ENCODE data around the gene ATOH8. TPM values are rescaled to one million over a fixed set of nuclear protein-coding genes. Genes with fewer than 3 reads are reported as not detected.

The ATOH8 gene
- polyA plus RNA-seq, 2 of the 4 experiments (the other 2 are of a cell fraction): 1.8 to 20.0 TPM

DNA sequence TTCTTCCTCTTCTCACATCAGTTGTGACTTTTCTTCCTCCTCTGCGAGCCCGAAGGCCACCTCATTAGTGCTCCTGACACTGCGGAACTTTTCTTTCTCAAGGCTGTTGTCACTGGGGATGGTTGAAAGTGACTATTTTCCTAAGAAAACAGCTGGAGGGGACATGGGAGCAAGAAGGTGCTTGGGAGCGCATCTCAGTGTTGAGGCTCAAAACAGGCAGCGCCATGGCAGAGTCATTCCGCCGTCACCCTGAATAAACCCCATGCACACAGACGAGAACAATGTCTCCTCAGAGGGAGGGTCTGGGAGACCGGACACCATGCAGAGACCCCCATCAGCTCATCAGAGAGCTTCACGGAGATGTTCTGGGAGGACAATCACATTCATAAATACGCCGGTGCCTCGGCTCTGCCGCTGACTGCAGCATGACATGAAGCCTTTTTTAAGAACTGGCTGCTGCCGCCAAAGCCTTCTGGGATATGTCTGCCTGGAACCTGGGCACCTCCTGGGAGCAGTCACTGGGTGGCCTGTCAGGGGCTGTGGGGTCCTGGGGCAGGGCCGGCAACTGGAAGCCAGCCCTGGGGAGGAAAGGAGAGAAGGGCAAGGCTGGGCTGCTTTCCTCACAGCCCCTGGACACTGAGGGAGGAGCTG is 19.2 kb downstream of the ATOH8 start:
- Histone ChIP-seq H3K4me2 (peak overlapping the region; percentile 83), H3K9me3 (no peaks in the 10 kb centered on the region), H3K4me3 (0 out of 3 replicates have a peak overlapping the region, but pooled peaks have one; percentile 1), H3K4me1 (peaks cover 63% of the 10 kb centered on the region), H3K27ac (peak overlapping the region; percentile 82 to 88)
- POLR2A ChIA-PET: interaction anchor here (1.0 to 3.3 kb wide), 4 partner anchors 11 to 31 kb away, joined by 3 to 29 read pairs (median 8); partner anchors contain the start of gene ATOH8
- FAIRE-seq (no peak), DNase-seq (ENCODE audit: low read depth in 1 of 2, low spot score in 1 of 2) (no peak), ATAC-seq (no peak)
- CTCF ChIA-PET: interaction anchor here (0.6 to 63.0 kb wide), 22 partner anchors 8 to 306 kb away, joined by 3 to 1675 read pairs (median 9); partner anchors contain the start of gene ATOH8
- 75% methylated on average over 16 of the region's 16 CpGs for WGBS (ENCODE audit: missing lambda C conversion rate)
- TF ChIP-seq HEYL (CRISPR knock-in tag; IDR thresholded peaks at IDR 0.05) (no peak), GATA3 (IDR thresholded peaks at IDR 0.05; ENCODE audit: borderline replicate concordance) (no peak), ELK1 (IDR thresholded peaks at IDR 0.05; ENCODE audit: low read depth, low read length) (no peak), CHD2 (IDR thresholded peaks at IDR 0.05; ENCODE audit: low read length, partially characterized antibody) (no peak), ATOH8 (CRISPR knock-in tag; IDR thresholded peaks at IDR 0.05; ENCODE audit: low read depth) (no peak)

GRCh38 chr2:85773692-85774091 is 19.9 kb downstream of the ATOH8 start:
- POLR2A ChIA-PET: no interaction called here
- no peaks in the 10 kb centered on the region for H3K9me3 ChIP-seq
- peaks cover 56% of the 10 kb centered on the region for H3K4me1 ChIP-seq
- H3K27ac ChIP-seq: peak overlapping the region; percentile 82 to 88
- DNase-seq (ENCODE audit: low read depth in 1 of 2, low spot score in 1 of 2) (no peak), FAIRE-seq (no peak), ATAC-seq (no peak)
- TF ChIP-seq CBX2 (IDR thresholded peaks at IDR 0.05; ENCODE audit: borderline replicate concordance, low read depth): no peak
- TF ChIP-seq PBX3 (IDR thresholded peaks at IDR 0.05): no peak
- TF ChIP-seq ELK1 (IDR thresholded peaks at IDR 0.05; ENCODE audit: low read depth, low read length): no peak
- no peak for TF ChIP-seq MAZ (IDR thresholded peaks at IDR 0.05; ENCODE audit: borderline replicate concordance, low read depth, low read length)
- TF ChIP-seq CEBPB (IDR thresholded peaks at IDR 0.05): no peak
- no peak for TF ChIP-seq E2F6 (IDR thresholded peaks at IDR 0.05; ENCODE audit: borderline replicate concordance, low read depth)
- TF ChIP-seq FOSL2 (IDR thresholded peaks at IDR 0.05): no peak
- no peak for TF ChIP-seq FOSL2 (CRISPR knock-in tag; IDR thresholded peaks at IDR 0.05)
- TF ChIP-seq NR3C1 (IDR thresholded peaks at IDR 0.05): no peak
- no peak for TF ChIP-seq TFCP2L1 (CRISPR knock-in tag; IDR thresholded peaks at IDR 0.05)
- no peak for TF ChIP-seq RCOR1 (IDR thresholded peaks at IDR 0.05; ENCODE audit: low read depth, low read length)
- TF ChIP-seq PHF8 (IDR thresholded peaks at IDR 0.05; ENCODE audit: borderline replicate concordance, low read depth): no peak
- no peak for TF ChIP-seq HDAC2 (IDR thresholded peaks at IDR 0.05)
- TF ChIP-seq JUNB (IDR thresholded peaks at IDR 0.05): no peak
- no peak overlapping the region for H3K4me2 ChIP-seq
- CTCF ChIA-PET: interaction anchor here (0.9 to 63.0 kb wide), 10 partner anchors 10 to 48 kb away, joined by 6 to 1675 read pairs (median 20); partner anchors contain the start of gene ATOH8
- no peak overlapping the region for H3K4me3 ChIP-seq
- WGBS (ENCODE audit: missing lambda C conversion rate): 75% methylated on average over 3 of the region's 6 CpGs

Data from A549 (cell line).